OCI-LY3 (cell line): ENCODE data around the gene ABCC8.

Source experiments
- H2AFZ ChIP-seq: fragments of 200-600, 300-600 bp; shearing (Covaris generic); 2 replicates; pipeline ENCODE4 v1.6.0; 2014; ENCODE audit warnings: antibody characterized with exemption, low read depth, low read length
- H3K27ac ChIP-seq: fragments of 200-600, 300-600 bp; sonication (generic); 2 replicates; pipeline ENCODE4 v1.5.1; 2014; ENCODE audit warnings: mild to moderate bottlenecking, low read length, moderate library complexity, mixed read lengths
- H3K27me3 ChIP-seq: fragments of 200-600, 300-600 bp; sonication (generic); 2 replicates; pipeline ENCODE4 v1.6.1; 2014; ENCODE audit warnings: low read depth, low read length, mixed read lengths
- H3K36me3 ChIP-seq: fragments of 200-600, 300-600 bp; sonication (generic); replicated peaks from 2 replicates; pipeline ENCODE3; 2014; ENCODE audit warnings: low read depth, low read length, mixed read lengths
- H3K4me1 ChIP-seq: fragments of 300-600, 200-600 bp; sonication (generic); 2 replicates; pipeline ENCODE4 v1.6.1; 2014; ENCODE audit warnings: low read length, mixed read lengths
- H3K4me2 ChIP-seq: fragments of 200-600, 300-600 bp; sonication (generic); 2 replicates; pipeline ENCODE4 v1.6.1; 2014; ENCODE audit warnings: low read length, mixed read lengths
- H3K4me3 ChIP-seq: fragments of 300-600, 200-600 bp; sonication (generic); 2 replicates; pipeline ENCODE4 v1.5.1; 2014; ENCODE audit warnings: antibody characterized with exemption, mild to moderate bottlenecking, low read length, moderate library complexity
- H3K79me2 ChIP-seq: fragments of 300-600, 200-600 bp; shearing (Covaris generic); 2 replicates; pipeline ENCODE4 v1.6.1; 2014; ENCODE audit warnings: mild to moderate bottlenecking, low read length, mixed read lengths
- H3K9ac ChIP-seq: fragments of 300-600, 200-600 bp; shearing (Covaris generic); 2 replicates; pipeline ENCODE4 v1.6.0; 2014; ENCODE audit warnings: mild to moderate bottlenecking, low read length, moderate library complexity
- H3K9me3 ChIP-seq: fragments of 200-600, 300-600 bp; shearing (Covaris generic); 2 replicates; pipeline ENCODE4 v1.6.1; 2014; ENCODE audit warnings: low read length, mixed read lengths; ENCODE audit not compliant: insufficient read depth
- H4K20me1 ChIP-seq: fragments of 200-600, 300-600 bp; sonication (generic); 2 replicates; pipeline ENCODE4 v1.6.1; 2016; ENCODE audit warnings: low read length, mixed read lengths; ENCODE audit not compliant: insufficient read depth
- CTCF ChIP-seq: fragments of 200-600, 300-600 bp; sonication (generic); IDR thresholded peaks from 2 replicates; pipeline ENCODE4 v1.5.1; 2014; ENCODE audit warnings: antibody characterized with exemption, low read length, low read depth
- EZH2phosphoT487 ChIP-seq: fragments of 200-600 bp; shearing (Covaris generic); IDR thresholded peaks from 2 replicates; pipeline ENCODE4 v1.6.1; 2018; ENCODE audit warnings: antibody characterized with exemption, mixed run types, low read depth

The ABCC8 gene

DNA sequence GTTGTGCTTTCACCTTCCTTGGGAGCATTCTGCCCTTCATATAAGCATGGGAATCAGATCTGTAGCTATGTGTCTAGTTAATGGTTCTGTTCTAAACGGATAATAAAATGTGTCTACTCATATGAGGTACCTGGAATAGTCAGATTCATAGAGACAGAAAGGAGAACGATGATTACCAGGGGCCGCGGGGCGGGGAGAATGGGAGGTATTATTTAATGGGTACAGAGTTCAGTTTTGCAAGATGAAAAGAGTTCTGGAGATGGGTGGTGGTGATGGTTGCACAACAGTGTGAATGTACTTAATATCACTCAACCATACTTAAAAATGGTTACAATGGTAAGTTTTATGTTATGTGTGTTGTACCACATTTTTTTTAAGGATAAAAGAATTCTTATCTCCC lies 10.0 kb upstream of the ABCC8 start:
- Histone ChIP-seq H3K4me1 (no peaks in the 10 kb centered on the region), H4K20me1 (no peaks in the 10 kb centered on the region), H3K4me2 (no peak overlapping the region), H3K27me3 (peaks cover 14% of the 10 kb centered on the region; the same call in 1 of the 2 replicates), H3K9ac (no peak overlapping the region), H3K27ac (no peak overlapping the region), H3K4me3 (no peak overlapping the region), H3K79me2 (no peaks in the 10 kb centered on the region), H2AFZ (no peak overlapping the region), H3K9me3 (no peaks in the 10 kb centered on the region), H3K36me3 (no peaks in the 10 kb centered on the region)
- TF ChIP-seq EZH2phosphoT487 (no peak), CTCF (no peak)

DNA sequence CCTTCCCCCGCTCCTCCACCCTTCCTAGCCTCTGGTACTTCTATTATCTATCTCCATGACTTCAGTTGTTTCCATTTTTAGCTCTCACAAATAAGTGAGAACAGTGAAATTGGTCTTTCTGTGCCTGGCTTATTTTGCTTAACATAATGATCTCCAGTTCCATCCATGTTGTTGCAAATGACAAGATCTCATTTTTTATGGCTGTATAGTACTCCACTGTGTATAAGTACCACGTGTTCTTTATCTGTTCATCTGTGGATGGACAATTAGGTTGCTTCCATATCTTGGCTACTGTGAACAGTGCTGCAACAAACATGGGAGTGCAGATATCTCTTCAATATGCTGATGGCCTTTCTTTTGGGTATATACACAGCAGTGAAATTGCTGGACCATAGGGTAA lies 6.9 kb upstream of the ABCC8 start:
- no peak overlapping the region for H3K27ac ChIP-seq
- peaks cover 19% of the 10 kb centered on the region; the same call in 1 of the 2 replicates for H3K27me3 ChIP-seq
- no peaks in the 10 kb centered on the region for H3K9me3 ChIP-seq
- H3K4me1 ChIP-seq, result no peaks in the 10 kb centered on the region
- no peak overlapping the region for H3K9ac ChIP-seq
- H4K20me1 ChIP-seq, result no peaks in the 10 kb centered on the region
- no peak overlapping the region for H2AFZ ChIP-seq
- H3K79me2 ChIP-seq, result no peaks in the 10 kb centered on the region
- no peak overlapping the region for H3K4me2 ChIP-seq
- no peak overlapping the region for H3K4me3 ChIP-seq
- H3K36me3 ChIP-seq, result no peaks in the 10 kb centered on the region
- no peak for TF ChIP-seq CTCF
- TF ChIP-seq EZH2phosphoT487, result no peak

- Histone ChIP-seq H3K9me3 (no peaks in the 10 kb centered on the region), H3K36me3 (no peaks in the 10 kb centered on the region), H4K20me1 (no peaks in the 10 kb centered on the region), H3K27ac (no peak overlapping the region), H3K9ac (no peak overlapping the region), H3K27me3 (peaks cover 26% of the 10 kb centered on the region), H3K79me2 (no peaks in the 10 kb centered on the region), H2AFZ (no peak overlapping the region), H3K4me3 (no peak overlapping the region), H3K4me2 (no peak overlapping the region), H3K4me1 (no peaks in the 10 kb centered on the region)
- TF ChIP-seq CTCF, result no peak
- no peak for TF ChIP-seq EZH2phosphoT487
Measured at GRCh38 chr11:17481905-17482304, 5.3 kb upstream of the ABCC8 start.

DNA sequence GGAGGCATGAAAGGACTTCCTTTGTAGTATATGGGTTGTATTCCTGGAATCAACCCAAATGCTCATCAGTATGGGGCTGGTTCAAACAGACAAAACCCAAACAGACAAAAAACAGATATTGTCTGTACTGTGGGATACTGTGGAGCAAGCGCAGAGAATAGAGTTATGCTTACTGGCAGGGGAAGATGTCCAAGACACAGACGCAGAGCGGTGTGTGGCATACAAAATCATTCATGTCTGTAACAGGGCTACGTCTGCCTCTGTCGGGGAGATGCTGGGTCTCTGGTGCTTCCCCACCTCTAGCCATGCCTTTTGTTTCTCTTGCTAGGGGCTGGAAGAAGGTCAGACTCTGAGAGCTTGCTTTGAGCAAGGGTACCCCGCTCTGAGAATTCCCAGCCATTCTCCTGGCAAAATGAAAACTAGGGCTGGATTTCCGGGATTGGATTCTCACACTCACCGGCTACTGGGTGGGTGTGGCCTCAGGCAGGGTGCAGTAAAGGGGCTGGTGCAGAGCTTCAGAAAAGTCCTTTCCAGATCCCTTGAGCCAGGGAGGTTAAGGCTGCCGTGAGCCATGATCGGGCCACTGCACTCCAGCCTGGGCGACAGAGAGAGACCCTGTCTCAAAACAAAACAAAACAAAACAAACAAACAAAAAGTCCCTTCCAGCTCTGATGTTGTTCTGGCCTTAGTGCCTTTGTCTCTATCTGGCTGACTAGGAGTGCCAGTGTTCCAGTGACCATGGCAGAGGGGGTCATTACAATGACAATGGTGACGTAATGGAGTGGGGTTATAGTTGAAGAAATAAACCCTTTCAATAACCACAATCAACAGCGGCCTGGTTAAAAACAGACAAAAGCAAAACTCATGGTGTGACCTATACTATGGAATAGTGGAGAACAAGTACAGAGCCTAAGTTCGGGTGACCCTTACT lies 2.9 kb upstream of the ABCC8 start:
- Histone ChIP-seq H2AFZ (no peak overlapping the region), H3K27me3 (peaks cover 26% of the 10 kb centered on the region), H3K4me2 (no peak overlapping the region)

More for the DNA sequence above, 2.9 kb upstream of the ABCC8 start:
- H3K36me3 ChIP-seq, result no peaks in the 10 kb centered on the region
- no peaks in the 10 kb centered on the region for H3K9me3 ChIP-seq
- no peak overlapping the region for H3K27ac ChIP-seq
- no peaks in the 10 kb centered on the region for H3K4me1 ChIP-seq
- H3K9ac ChIP-seq, result no peak overlapping the region
- H3K79me2 ChIP-seq, result no peaks in the 10 kb centered on the region
- H4K20me1 ChIP-seq, result no peaks in the 10 kb centered on the region
- H3K4me3 ChIP-seq, result no peak overlapping the region
- TF ChIP-seq CTCF (no peak), EZH2phosphoT487 (no peak)
